ENCODE results near the gene SLC25A29. TPM values are rescaled to one million over a fixed set of nuclear protein-coding genes. Genes with fewer than 3 reads are reported as not detected.

Gene SLC25A29
- total and polyA plus RNA-seq, 2 donors = 19.4 to 90.3 TPM

- DNase-seq (ENCODE audit: low read depth in 6 of 9, low spot score in 9 of 9) = no peak
- Histone ChIP-seq H3K27ac (ENCODE audit: low read depth in 1 of 2, low read length in 1 of 2) (no peak overlapping the region), H3K9me3 (ENCODE audit: control insufficient read depth in 2 of 2, insufficient read depth in 1 of 2, low read length in 1 of 2) (no peaks in the 10 kb centered on the region), H3K4me3 (ENCODE audit: low read length in 2 of 2) (no peak overlapping the region), H3K36me3 (ENCODE audit: control insufficient read depth in 2 of 2, insufficient read depth in 2 of 2, low read length in 1 of 2) (no peaks in the 10 kb centered on the region), H3K4me1 (ENCODE audit: control insufficient read depth in 2 of 2, insufficient read depth in 2 of 2, low read length in 2 of 2) (peaks cover 0 to 14% of the 10 kb centered on the region in 2 donors), H3K27me3 (ENCODE audit: control insufficient read depth in 2 of 2, insufficient read depth in 1 of 2, low read length in 1 of 2) (no peaks in the 10 kb centered on the region)
- 97% methylated on average over 13 of the region's 13 CpGs for WGBS
These were observed 19.7 kb upstream of the SLC25A29 start for GRCh38 chr14:100325958-100326357.

- no peaks in the 10 kb centered on the region for H3K9me3 ChIP-seq (ENCODE audit: control insufficient read depth in 2 of 2, insufficient read depth in 1 of 2, low read length in 1 of 2)
- DNase-seq (ENCODE audit: low read depth in 6 of 9, low spot score in 9 of 9) = no peak
- no peaks in the 10 kb centered on the region for H3K27me3 ChIP-seq (ENCODE audit: control insufficient read depth in 2 of 2, insufficient read depth in 1 of 2, low read length in 1 of 2)
- no peak overlapping the region for H3K4me3 ChIP-seq (ENCODE audit: low read length in 2 of 2)
- no peaks in the 10 kb centered on the region for H3K36me3 ChIP-seq (ENCODE audit: control insufficient read depth in 2 of 2, insufficient read depth in 2 of 2, low read length in 1 of 2)
- H3K27ac ChIP-seq (ENCODE audit: low read depth in 1 of 2, low read length in 1 of 2) = no peak overlapping the region
- WGBS = 94% methylated on average over 17 of the region's 17 CpGs
- peaks cover 0 to 6% of the 10 kb centered on the region in 2 donors for H3K4me1 ChIP-seq (ENCODE audit: control insufficient read depth in 2 of 2, insufficient read depth in 2 of 2, low read length in 2 of 2)
These were observed 19.0 kb upstream of the SLC25A29 start for GRCh38 chr14:100325231-100325632.

GRCh38 chr14:100323942-100324307 lies 17.7 kb upstream of the SLC25A29 start:
- Histone ChIP-seq H3K36me3 (ENCODE audit: control insufficient read depth in 2 of 2, insufficient read depth in 2 of 2, low read length in 1 of 2) (no peaks in the 10 kb centered on the region), H3K4me1 (ENCODE audit: control insufficient read depth in 2 of 2, insufficient read depth in 2 of 2, low read length in 2 of 2) (no peaks in the 10 kb centered on the region), H3K27ac (ENCODE audit: low read depth in 1 of 2, low read length in 1 of 2) (no peak overlapping the region), H3K27me3 (ENCODE audit: control insufficient read depth in 2 of 2, insufficient read depth in 1 of 2, low read length in 1 of 2) (no peaks in the 10 kb centered on the region), H3K4me3 (ENCODE audit: low read length in 2 of 2) (no peak overlapping the region), H3K9me3 (ENCODE audit: control insufficient read depth in 2 of 2, insufficient read depth in 1 of 2, low read length in 1 of 2) (no peaks in the 10 kb centered on the region)
- no peak for DNase-seq (ENCODE audit: low read depth in 6 of 9, low spot score in 9 of 9)
- whole genome bisulfite sequencing = 94% methylated on average over 8 of the region's 8 CpGs

- no peak for DNase-seq (ENCODE audit: low read depth in 6 of 9, low spot score in 9 of 9)
- Histone ChIP-seq H3K27me3 (ENCODE audit: control insufficient read depth in 2 of 2, insufficient read depth in 1 of 2, low read length in 1 of 2) (no peaks in the 10 kb centered on the region), H3K27ac (ENCODE audit: low read depth in 1 of 2, low read length in 1 of 2) (no peak within 1 kb of the TSS), H3K9me3 (ENCODE audit: control insufficient read depth in 2 of 2, insufficient read depth in 1 of 2, low read length in 1 of 2) (no peaks in the 10 kb centered on the region), H3K4me1 (ENCODE audit: control insufficient read depth in 2 of 2, insufficient read depth in 2 of 2, low read length in 2 of 2) (peaks cover under 1 to 2% of the 10 kb centered on the region in 2 donors), H3K36me3 (ENCODE audit: control insufficient read depth in 2 of 2, insufficient read depth in 2 of 2, low read length in 1 of 2) (no peaks in the 10 kb centered on the region), H3K4me3 (ENCODE audit: low read length in 2 of 2) (no peak within 1 kb of the TSS)
- WGBS = 97% methylated on average over 16 of the region's 16 CpGs
These were observed 17.1 kb upstream of the SLC25A29 start, which contains the start of gene SLC25A47 for GRCh38 chr14:100323121-100323941. SLC25A47 (plus strand) TSS chr14:100323339; CDS start chr14:100323415, 76 bp downstream.

- no peak for DNase-seq (ENCODE audit: low read depth in 6 of 9, low spot score in 9 of 9)
- H3K4me1 ChIP-seq (ENCODE audit: control insufficient read depth in 2 of 2, insufficient read depth in 2 of 2, low read length in 2 of 2) = peaks cover 4 to 7% of the 10 kb centered on the region in 2 donors
- H3K27ac ChIP-seq (ENCODE audit: low read depth in 1 of 2, low read length in 1 of 2) = no peak overlapping the region
- H3K9me3 ChIP-seq (ENCODE audit: control insufficient read depth in 2 of 2, insufficient read depth in 1 of 2, low read length in 1 of 2) = no peaks in the 10 kb centered on the region
- no peaks in the 10 kb centered on the region for H3K27me3 ChIP-seq (ENCODE audit: control insufficient read depth in 2 of 2, insufficient read depth in 1 of 2, low read length in 1 of 2)
- 95% methylated on average over 15 of the region's 15 CpGs for WGBS
- H3K4me3 ChIP-seq (ENCODE audit: low read length in 2 of 2) = no peak overlapping the region
- no peaks in the 10 kb centered on the region for H3K36me3 ChIP-seq (ENCODE audit: control insufficient read depth in 2 of 2, insufficient read depth in 2 of 2, low read length in 1 of 2)
These were observed 16.1 kb upstream of the SLC25A29 start for GRCh38 chr14:100322138-100322957.

- Histone ChIP-seq H3K36me3 (ENCODE audit: control insufficient read depth in 2 of 2, insufficient read depth in 2 of 2, low read length in 1 of 2) (no peaks in the 10 kb centered on the region), H3K4me3 (ENCODE audit: low read length in 2 of 2) (no peak overlapping the region), H3K27ac (ENCODE audit: low read depth in 1 of 2, low read length in 1 of 2) (no peak overlapping the region), H3K9me3 (ENCODE audit: control insufficient read depth in 2 of 2, insufficient read depth in 1 of 2, low read length in 1 of 2) (no peaks in the 10 kb centered on the region), H3K27me3 (ENCODE audit: control insufficient read depth in 2 of 2, insufficient read depth in 1 of 2, low read length in 1 of 2) (no peaks in the 10 kb centered on the region), H3K4me1 (ENCODE audit: control insufficient read depth in 2 of 2, insufficient read depth in 2 of 2, low read length in 2 of 2) (peaks cover 4 to 7% of the 10 kb centered on the region in 2 donors)
- DNase-seq (ENCODE audit: low read depth in 6 of 9, low spot score in 9 of 9) = no peak
- 96% methylated on average over 9 of the region's 9 CpGs for WGBS
These were observed 15.4 kb upstream of the SLC25A29 start for GRCh38 chr14:100321473-100322137.

- 96% methylated on average over 12 of the region's 12 CpGs for WGBS
- no peak overlapping the region for H3K27ac ChIP-seq (ENCODE audit: low read depth in 1 of 2, low read length in 1 of 2)
These were observed 14.1 kb upstream of the SLC25A29 start for GRCh38 chr14:100320157-100320856.

GRCh38 chr14:100317912-100318808 lies 11.9 kb upstream of the SLC25A29 start:
- WGBS = 43% methylated on average over 40 of the region's 40 CpGs
- peak overlapping the region; percentile 30 to 41 for H3K4me3 ChIP-seq (ENCODE audit: low read length in 2 of 2)
- no peaks in the 10 kb centered on the region for H3K36me3 ChIP-seq (ENCODE audit: control insufficient read depth in 2 of 2, insufficient read depth in 2 of 2, low read length in 1 of 2)
- DNase-seq (ENCODE audit: low read depth in 6 of 9, low spot score in 9 of 9) = peak in 3 of 9 donors; percentile 56 to 77 (median 75)
- H3K4me1 ChIP-seq (ENCODE audit: control insufficient read depth in 2 of 2, insufficient read depth in 2 of 2, low read length in 2 of 2) = peaks cover 4 to 7% of the 10 kb centered on the region in 2 donors
- no peaks in the 10 kb centered on the region for H3K9me3 ChIP-seq (ENCODE audit: control insufficient read depth in 2 of 2, insufficient read depth in 1 of 2, low read length in 1 of 2)
- no peak overlapping the region for H3K27ac ChIP-seq (ENCODE audit: low read depth in 1 of 2, low read length in 1 of 2)
- no peaks in the 10 kb centered on the region for H3K27me3 ChIP-seq (ENCODE audit: control insufficient read depth in 2 of 2, insufficient read depth in 1 of 2, low read length in 1 of 2)

More at GRCh38 chr14:100320157-100320856, 14.1 kb upstream of the SLC25A29 start:
- DNase-seq (ENCODE audit: low read depth in 6 of 9, low spot score in 9 of 9) = no peak
- Histone ChIP-seq H3K9me3 (ENCODE audit: control insufficient read depth in 2 of 2, insufficient read depth in 1 of 2, low read length in 1 of 2) (no peaks in the 10 kb centered on the region), H3K27me3 (ENCODE audit: control insufficient read depth in 2 of 2, insufficient read depth in 1 of 2, low read length in 1 of 2) (no peaks in the 10 kb centered on the region), H3K4me3 (ENCODE audit: low read length in 2 of 2) (no peak overlapping the region), H3K4me1 (ENCODE audit: control insufficient read depth in 2 of 2, insufficient read depth in 2 of 2, low read length in 2 of 2) (peaks cover 4 to 7% of the 10 kb centered on the region in 2 donors), H3K36me3 (ENCODE audit: control insufficient read depth in 2 of 2, insufficient read depth in 2 of 2, low read length in 1 of 2) (no peaks in the 10 kb centered on the region)

Measured in thymus (tissue), 11 donors.